Endodermal cell (in vitro differentiated cells): ENCODE results near the gene HES1. TPM values are rescaled to one million over a fixed set of nuclear protein-coding genes. Genes with fewer than 3 reads are reported as not detected.
A peak's percentile ranks its signal among the peaks of the same experiment; 100 is the strongest.

Source experiments
- DNase-seq: peaks from one replicate; pipeline ENCODE4 v3.0.0-alpha.2; 2017
- H3K27ac ChIP-seq: 2 replicates; pipeline ENCODE4 v1.5.1; 2013; ENCODE audit warnings: mild to moderate bottlenecking, low read depth, low read length, moderate library complexity
- H3K27me3 ChIP-seq: 2 replicates; pipeline ENCODE4 v1.6.1; 2013; ENCODE audit warnings: mild to moderate bottlenecking, low read length, moderate library complexity; ENCODE audit not compliant: insufficient read depth, control insufficient read depth, poor library complexity, severe bottlenecking
- H3K36me3 ChIP-seq: 2 replicates; pipeline ENCODE4 v1.7.0; 2013; ENCODE audit warnings: mild to moderate bottlenecking, low read length, moderate library complexity; ENCODE audit not compliant: control insufficient read depth, insufficient read depth
- H3K4me1 ChIP-seq: one replicate; pipeline ENCODE4 v1.7.0; 2013; ENCODE audit warnings: low read length; ENCODE audit not compliant: control insufficient read depth, insufficient read depth
- H3K4me3 ChIP-seq: 2 replicates; pipeline ENCODE4 v1.5.1; 2013; ENCODE audit warnings: mild to moderate bottlenecking, low read length, moderate library complexity
- H3K9ac ChIP-seq: 2 replicates; pipeline ENCODE4 v1.6.1; 2013; ENCODE audit warnings: mild to moderate bottlenecking, low read length, moderate library complexity; ENCODE audit not compliant: poor library complexity, severe bottlenecking; ENCODE audit errors: extremely low read depth
- H3K9me3 ChIP-seq: 2 replicates; pipeline ENCODE4 v1.6.1; 2013; ENCODE audit warnings: mild to moderate bottlenecking, low read length, moderate library complexity; ENCODE audit not compliant: control insufficient read depth
- H3K27ac Mint-ChIP-seq: 2 replicates; pipeline ENCODE4 v1.8.0; 2020; ENCODE audit warnings: mixed read lengths
- H3K27me3 Mint-ChIP-seq: 2 replicates; pipeline ENCODE4 v1.8.0; 2021; ENCODE audit warnings: mild to moderate bottlenecking, mixed read lengths; ENCODE audit not compliant: insufficient read depth
- H3K36me3 Mint-ChIP-seq: 2 replicates; pipeline ENCODE4 v1.8.0; 2020; ENCODE audit warnings: low read depth, mixed read lengths
- H3K4me1 Mint-ChIP-seq: 2 replicates; pipeline ENCODE4 v1.8.0; 2020; ENCODE audit warnings: mixed read lengths
- H3K4me3 Mint-ChIP-seq: 2 replicates; pipeline ENCODE4 v1.8.0; 2020; ENCODE audit warnings: mild to moderate bottlenecking, moderate library complexity, mixed read lengths
- H3K9me3 Mint-ChIP-seq: 2 replicates; pipeline ENCODE4 v1.8.0; 2020; ENCODE audit warnings: mild to moderate bottlenecking, mixed read lengths
- WGBS, 2 experiments: methylation state at CpG; one replicate each; pipeline versions ENCODE4 v1.1.5 to v1.1.7; 2013; ENCODE audit warnings: missing lambda C conversion rate in 2 of 2, mixed read lengths in 1 of 2; ENCODE audit not compliant: insufficient coverage in 1 of 2, insufficient read length in 1 of 2; 5-methylcytosine and 5-hydroxymethylcytosine counted together
- total RNA-seq, 2 donors: library from RNA; stranded (reverse); fragmentation: NEBNext Ultra II Directional in 1 of 2; extraction: Animal tissue kit (Norgen Biotek cat#: 25700) in 1 of 2; gene quantifications; 2 replicates in 1 of 2; 3 replicates in 1 of 2; pipeline ENCODE4 v1.2.1, GENCODE V29; 2021
- TF ChIP-seq, protein P1 (sequence below): fragments of 200-600 bp; sonication (generic); conservative IDR thresholded peaks from 2 replicates; pipeline ENCODE4 v1.5.0; 2021; ENCODE audit warnings: antibody characterized with exemption, mild to moderate bottlenecking

The HES1 gene
- total RNA-seq, 2 donors from 2014 or later, result 2.1 to 17.5 TPM

DNA sequence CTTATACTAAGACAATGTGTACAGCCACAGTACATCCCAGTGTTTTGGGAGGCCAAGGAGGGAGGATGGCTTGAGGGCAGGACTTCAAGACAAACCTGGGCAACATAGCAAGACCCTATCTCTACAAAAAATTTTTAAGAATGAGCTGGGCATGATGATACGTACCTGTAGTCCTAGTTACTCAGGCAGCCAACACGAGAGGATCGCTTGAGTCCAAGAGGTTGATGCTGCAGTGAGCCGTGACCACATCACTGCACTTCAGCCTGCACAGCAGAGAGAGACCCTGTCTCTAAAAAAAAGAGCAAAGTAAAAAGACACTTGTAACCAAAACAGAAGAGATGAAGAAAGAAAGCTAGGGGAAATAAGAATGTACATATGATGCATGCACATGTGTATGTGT, 38.5 kb downstream of the HES1 start:
- H3K4me1 ChIP-seq, result peaks cover 5% of the 10 kb centered on the region
- Mint-ChIP-seq H3K4me1 (peaks cover 34% of the 10 kb centered on the region), H3K36me3 (no peaks in the 10 kb centered on the region), H3K4me3 (no peak overlapping the region), H3K27ac (no peak overlapping the region), H3K27me3 (peaks cover 3% of the 10 kb centered on the region), H3K9me3 (peaks cover 7% of the 10 kb centered on the region)
- H3K9ac ChIP-seq, result no peak overlapping the region
- no peak overlapping the region for H3K4me3 ChIP-seq
- H3K9me3 ChIP-seq, result no peaks in the 10 kb centered on the region
- H3K27me3 ChIP-seq, result no peaks in the 10 kb centered on the region
- no peak for DNase-seq
- TF ChIP-seq, protein P1, sequence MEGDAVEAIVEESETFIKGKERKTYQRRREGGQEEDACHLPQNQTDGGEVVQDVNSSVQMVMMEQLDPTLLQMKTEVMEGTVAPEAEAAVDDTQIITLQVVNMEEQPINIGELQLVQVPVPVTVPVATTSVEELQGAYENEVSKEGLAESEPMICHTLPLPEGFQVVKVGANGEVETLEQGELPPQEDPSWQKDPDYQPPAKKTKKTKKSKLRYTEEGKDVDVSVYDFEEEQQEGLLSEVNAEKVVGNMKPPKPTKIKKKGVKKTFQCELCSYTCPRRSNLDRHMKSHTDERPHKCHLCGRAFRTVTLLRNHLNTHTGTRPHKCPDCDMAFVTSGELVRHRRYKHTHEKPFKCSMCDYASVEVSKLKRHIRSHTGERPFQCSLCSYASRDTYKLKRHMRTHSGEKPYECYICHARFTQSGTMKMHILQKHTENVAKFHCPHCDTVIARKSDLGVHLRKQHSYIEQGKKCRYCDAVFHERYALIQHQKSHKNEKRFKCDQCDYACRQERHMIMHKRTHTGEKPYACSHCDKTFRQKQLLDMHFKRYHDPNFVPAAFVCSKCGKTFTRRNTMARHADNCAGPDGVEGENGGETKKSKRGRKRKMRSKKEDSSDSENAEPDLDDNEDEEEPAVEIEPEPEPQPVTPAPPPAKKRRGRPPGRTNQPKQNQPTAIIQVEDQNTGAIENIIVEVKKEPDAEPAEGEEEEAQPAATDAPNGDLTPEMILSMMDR, result no peak
- H3K36me3 ChIP-seq, result no peaks in the 10 kb centered on the region
- 90 to 95% methylated on average over 4 of the region's 4 CpGs for WGBS, 2 experiments
- no peak overlapping the region for H3K27ac ChIP-seq

DNA sequence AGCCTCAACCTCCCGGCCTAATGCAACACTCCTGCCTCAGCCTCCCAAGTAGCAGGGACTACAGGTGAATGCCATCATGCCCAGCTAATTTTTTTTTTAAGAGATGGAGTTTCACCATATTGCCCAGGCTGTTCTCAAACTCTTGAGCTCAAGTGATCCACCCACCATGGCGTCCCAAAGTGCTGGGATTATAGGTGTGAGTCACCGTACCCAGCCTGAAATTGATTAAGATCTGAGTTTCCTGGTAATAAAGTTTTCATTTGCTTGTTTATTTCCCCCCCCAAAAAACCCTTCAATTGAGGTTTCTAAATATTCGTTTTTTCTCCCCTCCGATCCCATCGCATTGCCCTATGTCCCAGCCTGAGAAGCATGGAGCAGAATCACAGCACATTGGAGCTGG, 39.0 kb downstream of the HES1 start:
- DNase-seq, result no peak

DNA sequence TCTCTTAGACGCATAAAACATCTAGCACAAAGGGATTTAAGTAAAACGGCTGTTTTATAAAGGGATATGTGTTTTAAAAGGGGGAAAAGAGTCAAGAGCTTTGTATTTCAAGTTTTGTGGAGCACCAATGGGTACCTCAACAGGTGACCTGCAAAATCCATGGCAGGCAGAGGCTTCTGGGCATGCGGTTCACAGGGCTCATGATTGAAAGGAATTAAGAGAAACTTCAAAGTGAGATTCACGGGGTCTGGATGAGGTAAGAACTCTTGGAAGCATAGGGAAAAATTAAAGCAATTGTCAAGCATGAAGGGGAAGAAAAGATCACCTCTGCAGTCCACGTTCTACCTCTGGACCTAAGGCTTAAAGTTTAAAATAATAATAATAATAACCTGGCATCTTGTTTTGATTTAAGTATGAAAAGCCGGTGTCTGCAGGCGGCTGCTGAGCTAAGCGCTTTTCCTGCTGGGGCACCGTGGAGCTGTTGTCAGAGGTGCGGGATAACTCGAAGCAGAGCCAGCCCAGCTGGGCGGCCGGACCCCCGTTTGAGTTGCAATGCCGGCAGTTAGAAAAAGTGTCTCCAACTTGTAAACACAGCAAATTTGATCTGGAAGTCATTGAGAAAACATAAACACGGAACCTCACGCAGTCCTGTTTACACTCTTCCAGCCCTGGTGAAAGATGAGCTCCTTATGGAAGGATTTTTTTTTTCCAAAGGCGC, 40.5 kb downstream of the HES1 start:
- H3K27me3 Mint-ChIP-seq, result peaks cover 3% of the 10 kb centered on the region
- WGBS, 2 experiments, result 31 to 40% methylated on average over 16 to 18 of the region's 18 CpGs

More for the DNA sequence above, 39.0 kb downstream of the HES1 start:
- Mint-ChIP-seq H3K4me1 (peaks cover 28% of the 10 kb centered on the region), H3K4me3 (no peak overlapping the region), H3K27ac (no peak overlapping the region), H3K9me3 (peaks cover 7% of the 10 kb centered on the region), H3K27me3 (peaks cover 3% of the 10 kb centered on the region), H3K36me3 (no peaks in the 10 kb centered on the region)
- Histone ChIP-seq H3K4me3 (no peak overlapping the region), H3K4me1 (peaks cover 1% of the 10 kb centered on the region), H3K36me3 (no peaks in the 10 kb centered on the region), H3K27me3 (no peaks in the 10 kb centered on the region), H3K9me3 (no peaks in the 10 kb centered on the region), H3K27ac (no peak overlapping the region), H3K9ac (no peak overlapping the region)
- 91 to 95% methylated on average over 4 to 6 of the region's 6 CpGs for WGBS, 2 experiments
- TF ChIP-seq, protein P1, result no peak

More for the DNA sequence above, 40.5 kb downstream of the HES1 start:
- H3K4me1 ChIP-seq, result no peaks in the 10 kb centered on the region
- TF ChIP-seq, protein P1, result no peak
- H3K36me3 Mint-ChIP-seq, result no peaks in the 10 kb centered on the region
- no peaks in the 10 kb centered on the region for H3K36me3 ChIP-seq
- no peaks in the 10 kb centered on the region for H3K27me3 ChIP-seq
- H3K9me3 ChIP-seq, result no peaks in the 10 kb centered on the region
- H3K9ac ChIP-seq, result no peak overlapping the region
- no peak overlapping the region for H3K27ac Mint-ChIP-seq
- no peak overlapping the region for H3K27ac ChIP-seq
- H3K9me3 Mint-ChIP-seq, result peaks cover 7% of the 10 kb centered on the region
- H3K4me1 Mint-ChIP-seq, result peaks cover 20% of the 10 kb centered on the region
- H3K4me3 Mint-ChIP-seq, result no peak overlapping the region
- DNase-seq, result peak; percentile 70
- H3K4me3 ChIP-seq, result no peak overlapping the region
